ENCODE results near the gene CEP55.

- TF ChIP-seq CTCF (IDR thresholded peaks at IDR 0.05; ENCODE audit: low read length) (no peak), EZH2 (IDR thresholded peaks at IDR 0.05; ENCODE audit: borderline replicate concordance, low read length) (no peak)
Measured at GRCh38 chr10:93461109-93461806, 35.2 kb upstream of the CEP55 start.

Measured in OCI-LY1 (cell line).